ENCODE data around the gene COQ8B. TPM values are rescaled to one million over a fixed set of nuclear protein-coding genes. Genes with fewer than 3 reads are reported as not detected.

COQ8B gene
- total RNA-seq, 2 donors from 2014 or later, result 25.5 to 39.8 TPM

GRCh38 chr19:40690050-40690692 lies 26.5 kb downstream of the COQ8B start, which contains the start of gene NUMBL:
Gene NUMBL (minus strand): TSS chr19:40690651. CDS start chr19:40690483, 168 bp downstream.
- H3K27ac Mint-ChIP-seq, result peak within 1 kb of the TSS; percentile 90 to 97
- DNase-seq (ENCODE audit: low spot score in 2 of 2) (no peak), ATAC-seq (no peak)
- H3K36me3 Mint-ChIP-seq, result peaks cover 0 to 7% of the 10 kb centered on the region in 2 donors
- H3K9me3 Mint-ChIP-seq, result no peaks in the 10 kb centered on the region

GRCh38 chr19:40689339-40690049 lies 27.2 kb downstream of the COQ8B start:
- ATAC-seq (no peak), DNase-seq (ENCODE audit: low spot score in 2 of 2) (no peak)
- no peaks in the 10 kb centered on the region for H3K9me3 Mint-ChIP-seq
- no peak overlapping the region for H3K27ac Mint-ChIP-seq
- H3K36me3 Mint-ChIP-seq, result peaks cover 0 to 10% of the 10 kb centered on the region in 2 donors

GRCh38 chr19:40688987-40689338 lies 27.7 kb downstream of the COQ8B start:
- no peaks in the 10 kb centered on the region for H3K9me3 Mint-ChIP-seq
- ATAC-seq (no peak), DNase-seq (ENCODE audit: low spot score in 2 of 2) (no peak)
- no peak overlapping the region for H3K27ac Mint-ChIP-seq
- H3K36me3 Mint-ChIP-seq, result peaks cover 0 to 10% of the 10 kb centered on the region in 2 donors

- DNase-seq (ENCODE audit: low spot score in 2 of 2) (no peak), ATAC-seq (no peak)
- H3K27ac Mint-ChIP-seq, result no peak overlapping the region
- no peaks in the 10 kb centered on the region for H3K9me3 Mint-ChIP-seq
- peaks cover 0 to 10% of the 10 kb centered on the region in 2 donors for H3K36me3 Mint-ChIP-seq
These were observed 28.4 kb downstream of the COQ8B start for GRCh38 chr19:40688309-40688708.

- DNase-seq (ENCODE audit: low spot score in 2 of 2) (no peak), ATAC-seq (peak in 1 of 2 donors; percentile 18)
- H3K9me3 Mint-ChIP-seq, result no peaks in the 10 kb centered on the region
- no peak overlapping the region for H3K27ac Mint-ChIP-seq
- H3K36me3 Mint-ChIP-seq, result peaks cover 0 to 10% of the 10 kb centered on the region in 2 donors
These were observed 29.1 kb downstream of the COQ8B start for GRCh38 chr19:40687525-40688016.

- Mint-ChIP-seq H3K9me3 (no peaks in the 10 kb centered on the region), H3K36me3 (peaks cover 0 to 10% of the 10 kb centered on the region in 2 donors), H3K27ac (no peak overlapping the region)
- no peak for DNase-seq (ENCODE audit: low spot score in 2 of 2)
- no peak for ATAC-seq
These were observed 29.7 kb downstream of the COQ8B start for GRCh38 chr19:40686882-40687524.

- no peak for ATAC-seq
- DNase-seq (ENCODE audit: low spot score in 2 of 2), result no peak
- Mint-ChIP-seq H3K9me3 (no peaks in the 10 kb centered on the region), H3K36me3 (peaks cover 5 to 10% of the 10 kb centered on the region in 2 donors), H3K27ac (peak overlapping the region in 1 of 2 donors; percentile 9)
These were observed 31.1 kb downstream of the COQ8B start for GRCh38 chr19:40685563-40685962.

- DNase-seq (ENCODE audit: low spot score in 2 of 2) (no peak), ATAC-seq (no peak)
- Mint-ChIP-seq H3K36me3 (peaks cover 5 to 10% of the 10 kb centered on the region in 2 donors), H3K27ac (no peak overlapping the region), H3K9me3 (no peaks in the 10 kb centered on the region)
These were observed 31.6 kb downstream of the COQ8B start for GRCh38 chr19:40685016-40685526.

GRCh38 chr19:40684280-40684679 lies 32.4 kb downstream of the COQ8B start:
- H3K36me3 Mint-ChIP-seq, result peaks cover 5 to 10% of the 10 kb centered on the region in 2 donors
- ATAC-seq (no peak), DNase-seq (ENCODE audit: low spot score in 2 of 2) (no peak)
- H3K9me3 Mint-ChIP-seq, result no peaks in the 10 kb centered on the region
- H3K27ac Mint-ChIP-seq, result no peak overlapping the region

GRCh38 chr19:40683437-40683836 lies 33.2 kb downstream of the COQ8B start:
- H3K36me3 Mint-ChIP-seq, result peaks cover 5 to 12% of the 10 kb centered on the region in 2 donors
- H3K9me3 Mint-ChIP-seq, result no peaks in the 10 kb centered on the region
- no peak for ATAC-seq
- no peak overlapping the region for H3K27ac Mint-ChIP-seq
- no peak for DNase-seq (ENCODE audit: low spot score in 2 of 2)

GRCh38 chr19:40682431-40682964 lies 34.2 kb downstream of the COQ8B start:
- H3K36me3 Mint-ChIP-seq, result peaks cover 9 to 22% of the 10 kb centered on the region in 2 donors
- H3K9me3 Mint-ChIP-seq, result no peaks in the 10 kb centered on the region
- no peak overlapping the region for H3K27ac Mint-ChIP-seq
- ATAC-seq (no peak), DNase-seq (ENCODE audit: low spot score in 2 of 2) (no peak)

- DNase-seq (ENCODE audit: low spot score in 2 of 2) (no peak), ATAC-seq (no peak)
- Mint-ChIP-seq H3K9me3 (no peaks in the 10 kb centered on the region), H3K36me3 (peaks cover 11 to 24% of the 10 kb centered on the region in 2 donors), H3K27ac (peak overlapping the region; percentile 11 to 19)
These were observed 35.6 kb downstream of the COQ8B start for GRCh38 chr19:40681039-40681438.

GRCh38 chr19:40677156-40677555 lies 39.5 kb downstream of the COQ8B start:
- Mint-ChIP-seq H3K9me3 (no peaks in the 10 kb centered on the region), H3K36me3 (peaks cover 11 to 13% of the 10 kb centered on the region in 2 donors), H3K27ac (peak overlapping the region in 1 of 2 donors; percentile 15)
- DNase-seq (ENCODE audit: low spot score in 2 of 2) (no peak), ATAC-seq (no peak)

- H3K36me3 Mint-ChIP-seq, result peaks cover 24 to 36% of the 10 kb centered on the region in 2 donors
- no peak overlapping the region for H3K27ac Mint-ChIP-seq
- ATAC-seq, result no peak
- no peak for DNase-seq (ENCODE audit: low spot score in 2 of 2)
- H3K9me3 Mint-ChIP-seq, result no peaks in the 10 kb centered on the region
These were observed 42.4 kb downstream of the COQ8B start for GRCh38 chr19:40674291-40674690.

GRCh38 chr19:40673397-40673796 lies 43.3 kb downstream of the COQ8B start:
- ATAC-seq (no peak), DNase-seq (ENCODE audit: low spot score in 2 of 2) (no peak)
- peaks cover 27 to 38% of the 10 kb centered on the region in 2 donors for H3K36me3 Mint-ChIP-seq
- no peaks in the 10 kb centered on the region for H3K9me3 Mint-ChIP-seq
- H3K27ac Mint-ChIP-seq, result no peak overlapping the region

- Mint-ChIP-seq H3K27ac (no peak overlapping the region), H3K36me3 (peaks cover 25 to 31% of the 10 kb centered on the region in 2 donors), H3K9me3 (no peaks in the 10 kb centered on the region)
- ATAC-seq (no peak), DNase-seq (ENCODE audit: low spot score in 2 of 2) (no peak)
These were observed 44.0 kb downstream of the COQ8B start for GRCh38 chr19:40672573-40673299.
